Ovary (tissue), 9 donors: ENCODE results near the gene CA4. TPM values are rescaled to one million over a fixed set of nuclear protein-coding genes. Genes with fewer than 3 reads are reported as not detected.

Experiments used
- DNase-seq, 5 donors: peaks; one replicate each; pipeline ENCODE4 v3.0.0-alpha.2; 2019 to 2020
- H3K27ac ChIP-seq, 2 donors: fragments of 200-600 bp; one replicate each; pipeline versions ENCODE4 v1.5.1 to v1.8.0; 2019 to 2022
- H3K27me3 ChIP-seq: fragments of 200-600 bp; one replicate; pipeline ENCODE4 v1.8.0; 2022
- H3K36me3 ChIP-seq: fragments of 200-600 bp; sonication (generic); one replicate; pipeline ENCODE4 v1.5.1; 2019
- H3K4me1 ChIP-seq: one replicate; pipeline ENCODE4 v1.8.1; 2013; ENCODE audit warnings: mild to moderate bottlenecking, moderate library complexity; ENCODE audit not compliant: insufficient read depth
- H3K4me3 ChIP-seq: fragments of 200-600 bp; sonication (generic); one replicate; pipeline ENCODE4 v1.5.1; 2017
- H3K9me3 ChIP-seq, 2 donors: fragments of 200-600 bp in 1 of 2; sonication (generic) in 1 of 2; one replicate each; pipeline versions ENCODE4 v1.5.1 to v1.8.1; 2013 to 2019; ENCODE audit warnings: mild to moderate bottlenecking in 1 of 2, moderate library complexity in 1 of 2
- CTCF ChIP-seq, 3 donors: fragments of 450-650 bp in 2 of 3; fragments of 200-600 bp in 1 of 3; IDR thresholded peaks; one replicate each; pipeline versions ENCODE4 v1.5.1 to v1.8.0; 2016 to 2022; ENCODE audit warnings: antibody characterized with exemption in 3 of 3, mild to moderate bottlenecking in 1 of 3
- EP300 ChIP-seq: sonication (generic); formaldehyde crosslinking; IDR thresholded peaks from one replicate; pipeline ENCODE4 v1.6.1; 2017; ENCODE audit warnings: antibody characterized with exemption
- POLR2A ChIP-seq: fragments of 450-650 bp; IDR thresholded peaks from one replicate; pipeline ENCODE4 v1.6.1; 2017; ENCODE audit warnings: antibody characterized with exemption, mild to moderate bottlenecking, moderate library complexity
- whole genome bisulfite sequencing, 3 donors: extraction: QIAGEN DNeasy Blood & Tissue Kit in 1 of 3; methylation state at CpG; one replicate each; pipeline versions ENCODE4 v1.1.5 to v1.1.7; 2013 to 2017; 5-methylcytosine and 5-hydroxymethylcytosine counted together
- intact Hi-C, 4 donors: fragments of 100-400 bp; cut with DNase I; formaldehyde crosslinking; loops; one replicate each; pipeline versions ENCODE4 v1.11.0 to v1.15.1; 2022 to 2023
- polyA plus RNA-seq, 2 donors: library from polyadenylated mRNA; stranded (reverse); fragments of 200-250 nt in 1 of 2; fragments of 350-450 nt in 1 of 2; fragmentation: Illumina TruSeq in 1 of 2; extraction: RNeasy Lipid Tissue Mini Kit (QIAGEN cat#74804) in 1 of 2; gene quantifications; one replicate each; pipeline ENCODE4 v1.2.3, GENCODE V29; 2013 to 2014
- total RNA-seq, 7 donors: library from RNA; depleted of rRNA in 2 of 7; stranded (reverse); fragments of >200 nt in 2 of 7; fragmentation: NEBNext Ultra II Directional in 3 of 7; extraction: Animal tissue kit (Norgen Biotek cat#: 25700) in 3 of 7; gene quantifications; one replicate each; pipeline versions ENCODE4 v1.1.0 to v1.2.4, GENCODE V29; 2016 to 2023
- donor health status: DM: no; HTN: no; CAD: no; lungs with moderate emphysema.
- donor health status: DM: no; HTN: no; CAD: no.
- donor health status: Bipolar disorder and iron deficiency.
- donor health status: DM: yes; HTN: yes; CAD: no.
- donor health status: DM: no; HTN: no; CAD: no.
- donor health status: DM: yes; HTN: yes; CAD: no.

The CA4 gene
- total and polyA plus RNA-seq, 9 donors, result 1.1 to 39.3 (median 4.2) TPM

GRCh38 chr17:60145006-60145935, 4.5 kb upstream of the CA4 start:
- no peaks in the 10 kb centered on the region for H3K36me3 ChIP-seq
- no peaks in the 10 kb centered on the region for H3K9me3 ChIP-seq
- no peak overlapping the region for H3K27ac ChIP-seq
- no peak for TF ChIP-seq EP300
- no peak for TF ChIP-seq POLR2A
- TF ChIP-seq CTCF (IDR thresholded peaks at IDR 0.05), result no peak
- WGBS, 3 donors, result 13 to 15% (median 15%) methylated on average over 17 of the region's 17 CpGs
- H3K27me3 ChIP-seq, result peaks cover 4% of the 10 kb centered on the region
- intact Hi-C loops, result no loop called here
- H3K4me1 ChIP-seq, result no peaks in the 10 kb centered on the region
- no peak overlapping the region for H3K4me3 ChIP-seq
- DNase-seq, result no peak

DNA sequence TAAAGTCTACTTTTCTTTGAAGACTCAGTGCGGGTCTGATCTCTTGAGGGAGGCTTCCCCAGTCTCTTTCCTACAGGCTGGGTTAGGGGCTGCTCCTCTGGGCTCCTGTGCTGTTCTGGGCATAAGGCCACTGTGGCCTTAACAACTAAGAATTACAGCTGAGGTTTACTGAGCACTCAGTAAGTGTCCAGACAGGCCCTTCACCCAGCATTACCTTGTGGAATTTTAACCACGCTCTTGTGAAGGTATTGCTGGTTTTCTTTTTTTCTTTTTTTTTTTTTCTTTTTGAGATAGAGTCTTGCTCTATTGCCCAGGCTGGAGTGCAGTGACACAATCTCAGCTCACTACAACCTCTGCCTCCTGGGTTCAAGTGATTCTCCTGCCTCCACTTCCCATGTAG, 3.6 kb upstream of the CA4 start:
- Histone ChIP-seq H3K9me3 (no peaks in the 10 kb centered on the region), H3K4me3 (no peak overlapping the region), H3K27ac (no peak overlapping the region), H3K36me3 (no peaks in the 10 kb centered on the region), H3K27me3 (peaks cover 4% of the 10 kb centered on the region), H3K4me1 (no peaks in the 10 kb centered on the region)
- DNase-seq, result no peak
- TF ChIP-seq CTCF (IDR thresholded peaks at IDR 0.05), result no peak
- TF ChIP-seq EP300, result no peak
- TF ChIP-seq POLR2A, result no peak
- intact Hi-C loops, result no loop called here
- WGBS, 3 donors, result 65 to 68% (median 68%) methylated on average over 2 of the region's 2 CpGs

- no peak for DNase-seq
- intact Hi-C loops, result no loop called here
Measured at GRCh38 chr17:60147553-60148223, 2.1 kb upstream of the CA4 start.

GRCh38 chr17:60148373-60148772, 1.4 kb upstream of the CA4 start:
- Histone ChIP-seq H3K27ac (no peak overlapping the region), H3K4me1 (no peaks in the 10 kb centered on the region), H3K4me3 (no peak overlapping the region), H3K9me3 (no peaks in the 10 kb centered on the region), H3K36me3 (no peaks in the 10 kb centered on the region), H3K27me3 (peaks cover 4% of the 10 kb centered on the region)
- TF ChIP-seq EP300 (no peak), POLR2A (no peak)
- no peak for DNase-seq
- intact Hi-C loops, result no loop called here
- 23 to 41% (median 26%) methylated on average over 2 of the region's 2 CpGs for WGBS, 3 donors

More at GRCh38 chr17:60147553-60148223, 2.1 kb upstream of the CA4 start:
- no peak for TF ChIP-seq POLR2A
- TF ChIP-seq CTCF (IDR thresholded peaks at IDR 0.05), result no peak
- TF ChIP-seq EP300, result no peak
- Histone ChIP-seq H3K27me3 (peaks cover 4% of the 10 kb centered on the region), H3K9me3 (no peaks in the 10 kb centered on the region), H3K27ac (no peak overlapping the region), H3K4me3 (no peak overlapping the region), H3K4me1 (no peaks in the 10 kb centered on the region), H3K36me3 (no peaks in the 10 kb centered on the region)
- WGBS, 3 donors, result 44 to 58% (median 51%) methylated on average over 8 of the region's 8 CpGs

GRCh38 chr17:60151355-60151754, 1.6 kb downstream of the CA4 start:
- TF ChIP-seq EP300 (no peak), POLR2A (no peak), CTCF (IDR thresholded peaks at IDR 0.05) (no peak)
- DNase-seq, result no peak
- Histone ChIP-seq H3K4me1 (no peaks in the 10 kb centered on the region), H3K9me3 (no peaks in the 10 kb centered on the region), H3K27ac (no peak overlapping the region), H3K27me3 (peaks cover 4% of the 10 kb centered on the region), H3K36me3 (no peaks in the 10 kb centered on the region), H3K4me3 (no peak overlapping the region)
- intact Hi-C loops, result no loop called here
- whole genome bisulfite sequencing, 3 donors, result 31 to 37% (median 32%) methylated on average over 5 of the region's 5 CpGs
